Smooth muscle cell (in vitro differentiated cells): Measurements from ENCODE around the gene SLC37A1. TPM values are rescaled to one million over a fixed set of nuclear protein-coding genes. Genes with fewer than 3 reads are reported as not detected.

Experiments used
- DNase-seq: peaks from one replicate; lab custom pipeline; 2025; ENCODE audit not compliant: unreplicated experiment; lab: John Stamatoyannopoulos, UW
- H2AFZ ChIP-seq: fragments of 200-600 bp; sonication (generic); 2 replicates; pipeline ENCODE4 v1.6.0; 2016; ENCODE audit warnings: antibody characterized with exemption, low read depth, mild to moderate bottlenecking
- H3F3A ChIP-seq: fragments of 200-600 bp; sonication (generic); 2 replicates; pipeline ENCODE4 v1.6.0; 2017; ENCODE audit warnings: antibody characterized with exemption, low read depth
- H3K27ac ChIP-seq: fragments of 200-600 bp; sonication (generic); 2 replicates; pipeline ENCODE4 v1.5.1; 2016; ENCODE audit warnings: low read depth, mild to moderate bottlenecking
- H3K27me3 ChIP-seq: fragments of 200-600 bp; sonication (generic); 2 replicates; pipeline ENCODE4 v1.6.1; 2016; ENCODE audit warnings: low read depth, mild to moderate bottlenecking
- H3K36me3 ChIP-seq: fragments of 200-600 bp; sonication (generic); 2 replicates; pipeline ENCODE4 v1.5.1; 2016; ENCODE audit warnings: low read depth
- H3K4me1 ChIP-seq: fragments of 200-600 bp; sonication (generic); 2 replicates; pipeline ENCODE4 v1.5.1; 2016; ENCODE audit warnings: low read depth
- H3K4me2 ChIP-seq: fragments of 200-600 bp; sonication (generic); 2 replicates; pipeline ENCODE4 v1.6.0; 2016; ENCODE audit warnings: mild to moderate bottlenecking
- H3K4me3 ChIP-seq: fragments of 200-600 bp; sonication (generic); 2 replicates; pipeline ENCODE4 v1.5.1; 2016; ENCODE audit warnings: mild to moderate bottlenecking
- H3K79me2 ChIP-seq: fragments of 200-600 bp; sonication (generic); 2 replicates; pipeline ENCODE4 v1.6.0; 2016; ENCODE audit warnings: low read depth, mild to moderate bottlenecking
- H3K9ac ChIP-seq: fragments of 200-600 bp; sonication (generic); 2 replicates; pipeline ENCODE4 v1.6.0; 2016; ENCODE audit warnings: low read depth
- H3K9me3 ChIP-seq: fragments of 200-600 bp; sonication (generic); replicated peaks from 2 replicates; pipeline ENCODE4 v1.5.1; 2016; ENCODE audit warnings: low read depth
- H4K20me1 ChIP-seq: fragments of 200-600 bp; sonication (generic); 2 replicates; pipeline ENCODE4 v1.6.0; 2016; ENCODE audit warnings: low read depth
- CTCF ChIP-seq: fragments of 200-600 bp; sonication (generic); IDR thresholded peaks from 2 replicates; pipeline ENCODE4 v1.5.1; 2017; ENCODE audit warnings: borderline replicate concordance, mild to moderate bottlenecking, antibody characterized with exemption; ENCODE audit not compliant: insufficient read depth, poor library complexity, severe bottlenecking
- WGBS: methylation state at CpG from one replicate; pipeline ENCODE4 v1.1.7; 2016; ENCODE audit warnings: low lambda C conversion rate; 5-methylcytosine and 5-hydroxymethylcytosine counted together
- polyA plus RNA-seq: library from polyadenylated mRNA; unstranded; fragments of >200 nt; fragmentation: Nextera tagmentation; extraction: Ambion mirVana; gene quantifications from 2 replicates; pipeline ENCODE4 v1.2.1, GENCODE V29; 2016
- total RNA-seq: library from RNA; depleted of rRNA; stranded (reverse); fragments of >200 nt; gene quantifications from 2 replicates; pipeline ENCODE4 v1.2.3, GENCODE V29; 2014

The SLC37A1 gene
- total and polyA plus RNA-seq, 2 experiments from 2014 or later: 15.0 to 18.0 TPM

- no peak overlapping the region for H3K27ac ChIP-seq
- H3K9ac ChIP-seq: no peak overlapping the region
- H3K4me3 ChIP-seq: no peak overlapping the region
- H4K20me1 ChIP-seq: no peaks in the 10 kb centered on the region
- no peaks in the 10 kb centered on the region for H3K4me1 ChIP-seq
- H2AFZ ChIP-seq: no peak overlapping the region
- H3K27me3 ChIP-seq: no peaks in the 10 kb centered on the region
- no peak overlapping the region for H3K4me2 ChIP-seq
- 93% methylated on average over 28 of the region's 28 CpGs for WGBS
- no peaks in the 10 kb centered on the region for H3K79me2 ChIP-seq
- no peaks in the 10 kb centered on the region for H3K36me3 ChIP-seq
- peaks cover 10% of the 10 kb centered on the region for H3F3A ChIP-seq
- no peak for DNase-seq
- TF ChIP-seq CTCF: no peak
- H3K9me3 ChIP-seq: no peaks in the 10 kb centered on the region
Observed at GRCh38 chr21:42534421-42535378, 21.0 kb downstream of the SLC37A1 start.

- no peak overlapping the region for H3K4me3 ChIP-seq
- WGBS: 95% methylated on average over 17 of the region's 17 CpGs
- no peak overlapping the region for H3K4me2 ChIP-seq
- no peaks in the 10 kb centered on the region for H3K9me3 ChIP-seq
- no peaks in the 10 kb centered on the region for H3K79me2 ChIP-seq
- no peak overlapping the region for H3K9ac ChIP-seq
- no peaks in the 10 kb centered on the region for H3K36me3 ChIP-seq
- H3K27me3 ChIP-seq: no peaks in the 10 kb centered on the region
- H3K4me1 ChIP-seq: no peaks in the 10 kb centered on the region
- H3F3A ChIP-seq: peaks cover 10% of the 10 kb centered on the region
- H4K20me1 ChIP-seq: no peaks in the 10 kb centered on the region
- H2AFZ ChIP-seq: no peak overlapping the region
- no peak for DNase-seq
- no peak overlapping the region for H3K27ac ChIP-seq
- no peak for TF ChIP-seq CTCF
Observed at GRCh38 chr21:42535602-42536171, 22.0 kb downstream of the SLC37A1 start.

GRCh38 chr21:42536601-42537000, 22.9 kb downstream of the SLC37A1 start:
- H3K4me2 ChIP-seq: no peak overlapping the region
- H3K36me3 ChIP-seq: no peaks in the 10 kb centered on the region
- H3F3A ChIP-seq: peaks cover 10% of the 10 kb centered on the region
- TF ChIP-seq CTCF: no peak
- no peaks in the 10 kb centered on the region for H3K4me1 ChIP-seq
- H3K27me3 ChIP-seq: no peaks in the 10 kb centered on the region
- H3K27ac ChIP-seq: no peak overlapping the region
- H3K9ac ChIP-seq: no peak overlapping the region
- 96% methylated on average over 8 of the region's 8 CpGs for WGBS
- no peaks in the 10 kb centered on the region for H3K79me2 ChIP-seq
- H3K9me3 ChIP-seq: no peaks in the 10 kb centered on the region
- no peak overlapping the region for H3K4me3 ChIP-seq
- no peak overlapping the region for H2AFZ ChIP-seq
- no peaks in the 10 kb centered on the region for H4K20me1 ChIP-seq
- no peak for DNase-seq
